ENCODE data around the gene CASP10. TPM values are rescaled to one million over a fixed set of nuclear protein-coding genes. Genes with fewer than 3 reads are reported as not detected.

CASP10 gene
- total and polyA plus RNA-seq, 2 of the 4 experiments (the other 2 are of a cell fraction), result 0.12 to 0.90 TPM

DNA sequence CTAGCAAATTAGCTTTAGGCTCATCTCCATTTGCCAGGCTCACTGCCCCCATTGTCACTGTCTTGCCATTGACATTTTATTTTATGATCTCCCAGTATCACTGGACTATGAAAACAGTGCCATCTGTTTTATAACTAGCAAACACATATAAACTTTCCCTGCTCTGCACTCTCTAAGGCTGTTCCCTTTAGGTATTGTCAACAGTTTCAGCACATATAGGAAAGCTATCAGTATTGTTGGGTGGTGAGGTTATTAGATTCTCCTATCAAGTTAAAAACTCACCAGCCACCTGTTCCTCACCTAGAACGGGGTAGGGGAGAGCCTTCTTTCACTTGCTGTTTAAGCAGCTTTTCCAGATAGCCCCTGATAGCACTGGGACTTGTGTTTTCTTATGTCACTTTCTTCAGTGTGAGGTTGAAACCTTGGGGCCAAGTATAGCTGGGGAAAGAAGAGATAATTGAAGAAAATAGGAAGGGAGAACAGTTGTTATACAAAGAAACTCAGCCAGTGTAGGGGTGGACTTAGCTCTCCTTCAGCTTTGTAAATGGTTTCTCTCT is 34.4 kb upstream of the CASP10 start (continued):
- no peak for TF ChIP-seq RCOR1 (IDR thresholded peaks at IDR 0.05; ENCODE audit: insufficient replicate concordance, low read length)

- ChIA-PET POLR2A (ENCODE audit: unreplicated experiment) (no interaction called here), CTCF (interaction anchor here (0.9 kb wide), 1 partner anchor 31 kb away, joined by 3 read pairs; no protein-coding TSS in a partner anchor)
- H3K79me1 ChIP-seq (ENCODE audit: low read depth in 1 of 2, low read length in 2 of 2), result peaks cover 12 to 37% of the 10 kb centered on the region in 2 experiments
- H3K27ac ChIP-seq (ENCODE audit: insufficient read depth, low read length), result peak overlapping the region; percentile 70
- intact Hi-C loops (cut with micrococcal nuclease), result loop anchor here (2.0 kb wide), 2 partner anchors 20 to 32 kb away; partner anchors contain the start of gene CFLAR
- H3K4ac ChIP-seq (ENCODE audit: low read depth, low read length), result peak overlapping the region; percentile 93
- peak overlapping the region; percentile 95 for H2BK20ac ChIP-seq (ENCODE audit: low read depth, low read length)
- WGBS, 2 experiments (ENCODE audit: extremely low coverage in 2 of 2, insufficient read length in 1 of 2), result 75% methylated on average over 1 of the region's 2 CpGs; no CpG with 5 or more reads in 1 of the 2 experiments
- peak overlapping the region; percentile 99 for H2AK5ac ChIP-seq (ENCODE audit: low read depth, low read length)
- in situ Hi-C loops (cut with MboI; ENCODE audit: low sequenced_read_pairs), result no loop called here
- H3K36me3 ChIP-seq (ENCODE audit: control insufficient read depth, insufficient read depth, low read length), result peaks cover 19% of the 10 kb centered on the region
- peaks cover 19% of the 10 kb centered on the region for H3K4me1 ChIP-seq (ENCODE audit: control insufficient read depth, insufficient read depth, low read length)
- H2BK5ac ChIP-seq (ENCODE audit: low read depth, low read length, poor library complexity, severe bottlenecking), result peak overlapping the region; percentile 94
- H3K14ac ChIP-seq (replicated peaks; ENCODE audit: low read depth, low read length), result peak overlapping the region; percentile 68
- peak overlapping the region; percentile 87 for H4K91ac ChIP-seq (ENCODE audit: insufficient read depth, low read depth, low read length)
- peak overlapping the region; percentile 65; the same call in 1 of the 2 replicates for H3K18ac ChIP-seq (ENCODE audit: low read depth, low read length)
- peak overlapping the region; percentile 48; the same call in 1 of the 2 replicates for H4K5ac ChIP-seq (ENCODE audit: low read depth, low read length)
- no TSS peak for BruUV-seq (replicated peaks)
- peaks cover 20% of the 10 kb centered on the region; the same call in 1 of the 2 replicates for H3K9me1 ChIP-seq (ENCODE audit: insufficient read depth, low read length)
- no peak overlapping the region for H3K4me3 ChIP-seq (ENCODE audit: insufficient read depth, low read depth, low read length)
- peak overlapping the region; percentile 92; the same call in 1 of the 2 replicates for H3K23ac ChIP-seq (ENCODE audit: low read depth, low read length)
- H4K8ac ChIP-seq (ENCODE audit: low read depth in 2 of 2, low read length in 2 of 2), result peak overlapping the region; percentile 83 to 84
- dilution Hi-C loops (cut with HindIII; ENCODE audit: low sequenced_read_pairs, unreplicated experiment), result no loop called here
- H3K27me3 ChIP-seq (ENCODE audit: control insufficient read depth, insufficient read depth, low read length), result no peaks in the 10 kb centered on the region
- H3K9me3 ChIP-seq (ENCODE audit: control insufficient read depth, insufficient read depth, low read length), result no peaks in the 10 kb centered on the region
- H3K9ac ChIP-seq (ENCODE audit: low read depth, low read length), result peak overlapping the region; percentile 27; the same call in 1 of the 2 replicates
- DNase-seq, result peak; percentile 96
- peak overlapping the region; percentile 68 for H2AK9ac ChIP-seq (replicated peaks; ENCODE audit: low read depth, low read length, poor library complexity)
- no peak overlapping the region for H2AFZ ChIP-seq (replicated peaks; ENCODE audit: low read length, poor library complexity)
- peak overlapping the region; percentile 95 for H2BK120ac ChIP-seq (ENCODE audit: low read depth, low read length)
- peak overlapping the region; percentile 65 for H3K56ac ChIP-seq (ENCODE audit: extremely low read depth, insufficient read depth, low read length)
- H4K20me1 ChIP-seq (ENCODE audit: insufficient read depth, low read length), result no peaks in the 10 kb centered on the region
- H3K4me2 ChIP-seq (ENCODE audit: low read depth, low read length), result peak overlapping the region; percentile 19; the same call in 1 of the 2 replicates
- H2BK15ac ChIP-seq (ENCODE audit: low read depth, low read length), result peak overlapping the region; percentile 83
- ATAC-seq (ENCODE audit: low read depth), result peak; percentile 74
- TF ChIP-seq NFE2L2 (IDR thresholded peaks at IDR 0.05; ENCODE audit: low read depth, low read length), result no peak
- no peak for TF ChIP-seq USF2 (IDR thresholded peaks at IDR 0.05; ENCODE audit: low read depth, low read length)
- peak; percentile 32; the same call in 1 of the 2 replicates for TF ChIP-seq FOS (IDR thresholded peaks at IDR 0.05; ENCODE audit: low read depth, low read length)
- TF ChIP-seq, protein P1, sequence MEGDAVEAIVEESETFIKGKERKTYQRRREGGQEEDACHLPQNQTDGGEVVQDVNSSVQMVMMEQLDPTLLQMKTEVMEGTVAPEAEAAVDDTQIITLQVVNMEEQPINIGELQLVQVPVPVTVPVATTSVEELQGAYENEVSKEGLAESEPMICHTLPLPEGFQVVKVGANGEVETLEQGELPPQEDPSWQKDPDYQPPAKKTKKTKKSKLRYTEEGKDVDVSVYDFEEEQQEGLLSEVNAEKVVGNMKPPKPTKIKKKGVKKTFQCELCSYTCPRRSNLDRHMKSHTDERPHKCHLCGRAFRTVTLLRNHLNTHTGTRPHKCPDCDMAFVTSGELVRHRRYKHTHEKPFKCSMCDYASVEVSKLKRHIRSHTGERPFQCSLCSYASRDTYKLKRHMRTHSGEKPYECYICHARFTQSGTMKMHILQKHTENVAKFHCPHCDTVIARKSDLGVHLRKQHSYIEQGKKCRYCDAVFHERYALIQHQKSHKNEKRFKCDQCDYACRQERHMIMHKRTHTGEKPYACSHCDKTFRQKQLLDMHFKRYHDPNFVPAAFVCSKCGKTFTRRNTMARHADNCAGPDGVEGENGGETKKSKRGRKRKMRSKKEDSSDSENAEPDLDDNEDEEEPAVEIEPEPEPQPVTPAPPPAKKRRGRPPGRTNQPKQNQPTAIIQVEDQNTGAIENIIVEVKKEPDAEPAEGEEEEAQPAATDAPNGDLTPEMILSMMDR (conservative IDR thresholded peaks at IDR 0.05; ENCODE audit: low read depth, low read length), result no peak
- TF ChIP-seq, protein P2, sequence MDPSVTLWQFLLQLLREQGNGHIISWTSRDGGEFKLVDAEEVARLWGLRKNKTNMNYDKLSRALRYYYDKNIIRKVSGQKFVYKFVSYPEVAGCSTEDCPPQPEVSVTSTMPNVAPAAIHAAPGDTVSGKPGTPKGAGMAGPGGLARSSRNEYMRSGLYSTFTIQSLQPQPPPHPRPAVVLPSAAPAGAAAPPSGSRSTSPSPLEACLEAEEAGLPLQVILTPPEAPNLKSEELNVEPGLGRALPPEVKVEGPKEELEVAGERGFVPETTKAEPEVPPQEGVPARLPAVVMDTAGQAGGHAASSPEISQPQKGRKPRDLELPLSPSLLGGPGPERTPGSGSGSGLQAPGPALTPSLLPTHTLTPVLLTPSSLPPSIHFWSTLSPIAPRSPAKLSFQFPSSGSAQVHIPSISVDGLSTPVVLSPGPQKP (IDR thresholded peaks at IDR 0.05; ENCODE audit: borderline replicate concordance, low read depth, low read length), result no peak
- no peak for TF ChIP-seq BHLHE40 (IDR thresholded peaks at IDR 0.05; ENCODE audit: low read depth, low read length)
- TF ChIP-seq POLR2A (IDR thresholded peaks at IDR 0.05; ENCODE audit: low read depth, low read length), result no peak
- no peak for TF ChIP-seq MXI1 (IDR thresholded peaks at IDR 0.05; ENCODE audit: borderline replicate concordance, low read depth, low read length)
- TF ChIP-seq RAD21 (IDR thresholded peaks at IDR 0.05; ENCODE audit: low read length), result no peak
- no peak for TF ChIP-seq MAFK (IDR thresholded peaks at IDR 0.05; ENCODE audit: low read depth, low read length)
Observed at GRCh38 chr2:201149064-201149820, 33.7 kb upstream of the CASP10 start.

Measured in IMR-90 (cell line).